Measurements from ENCODE around the gene CDH13.

GRCh38 chr16:83307594-83307992 lies 680.8 kb downstream of the CDH13 start:
- TF ChIP-seq, protein P1, sequence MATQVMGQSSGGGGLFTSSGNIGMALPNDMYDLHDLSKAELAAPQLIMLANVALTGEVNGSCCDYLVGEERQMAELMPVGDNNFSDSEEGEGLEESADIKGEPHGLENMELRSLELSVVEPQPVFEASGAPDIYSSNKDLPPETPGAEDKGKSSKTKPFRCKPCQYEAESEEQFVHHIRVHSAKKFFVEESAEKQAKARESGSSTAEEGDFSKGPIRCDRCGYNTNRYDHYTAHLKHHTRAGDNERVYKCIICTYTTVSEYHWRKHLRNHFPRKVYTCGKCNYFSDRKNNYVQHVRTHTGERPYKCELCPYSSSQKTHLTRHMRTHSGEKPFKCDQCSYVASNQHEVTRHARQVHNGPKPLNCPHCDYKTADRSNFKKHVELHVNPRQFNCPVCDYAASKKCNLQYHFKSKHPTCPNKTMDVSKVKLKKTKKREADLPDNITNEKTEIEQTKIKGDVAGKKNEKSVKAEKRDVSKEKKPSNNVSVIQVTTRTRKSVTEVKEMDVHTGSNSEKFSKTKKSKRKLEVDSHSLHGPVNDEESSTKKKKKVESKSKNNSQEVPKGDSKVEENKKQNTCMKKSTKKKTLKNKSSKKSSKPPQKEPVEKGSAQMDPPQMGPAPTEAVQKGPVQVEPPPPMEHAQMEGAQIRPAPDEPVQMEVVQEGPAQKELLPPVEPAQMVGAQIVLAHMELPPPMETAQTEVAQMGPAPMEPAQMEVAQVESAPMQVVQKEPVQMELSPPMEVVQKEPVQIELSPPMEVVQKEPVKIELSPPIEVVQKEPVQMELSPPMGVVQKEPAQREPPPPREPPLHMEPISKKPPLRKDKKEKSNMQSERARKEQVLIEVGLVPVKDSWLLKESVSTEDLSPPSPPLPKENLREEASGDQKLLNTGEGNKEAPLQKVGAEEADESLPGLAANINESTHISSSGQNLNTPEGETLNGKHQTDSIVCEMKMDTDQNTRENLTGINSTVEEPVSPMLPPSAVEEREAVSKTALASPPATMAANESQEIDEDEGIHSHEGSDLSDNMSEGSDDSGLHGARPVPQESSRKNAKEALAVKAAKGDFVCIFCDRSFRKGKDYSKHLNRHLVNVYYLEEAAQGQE (IDR thresholded peaks at IDR 0.05; ENCODE audit: insufficient read depth in 1 of 2, low read depth in 2 of 2, low read length in 2 of 2) = no peak
- TF ChIP-seq POLR2AphosphoS5 (IDR thresholded peaks at IDR 0.05; ENCODE audit: low read depth, low read length) (no peak), SIN3A (IDR thresholded peaks at IDR 0.05; ENCODE audit: borderline replicate concordance, insufficient read depth, low read length) (no peak)
